Stimulated activated CD4-positive, alpha-beta T cell treated with anti-CD3 and anti-CD28 coated beads, Interleukin-4, amount 100 ng/mL, for 1 hour (primary cell): Measurements from ENCODE around the gene EXD3.

Experiments
- DNase-seq: peaks from one replicate; pipeline ENCODE4 v3.0.0-alpha.2; 2020

The EXD3 gene

GRCh38 chr9:137374131-137374845 lies 48.7 kb downstream of the EXD3 start:
- DNase-seq, result no peak

GRCh38 chr9:137373611-137373980 lies 49.4 kb downstream of the EXD3 start:
- DNase-seq, result no peak

GRCh38 chr9:137372693-137373610 lies 50.0 kb downstream of the EXD3 start:
- no peak for DNase-seq

- no peak for DNase-seq
These were observed 50.9 kb downstream of the EXD3 start for GRCh38 chr9:137371946-137372651.

GRCh38 chr9:137371521-137371941 lies 51.4 kb downstream of the EXD3 start:
- no peak for DNase-seq

- DNase-seq, result no peak
These were observed 52.0 kb downstream of the EXD3 start for GRCh38 chr9:137370865-137371520.

- no peak for DNase-seq
These were observed 52.8 kb downstream of the EXD3 start for GRCh38 chr9:137369911-137370764.

- DNase-seq, result no peak
These were observed 53.7 kb downstream of the EXD3 start for GRCh38 chr9:137369061-137369787.

GRCh38 chr9:137368431-137369035 lies 54.4 kb downstream of the EXD3 start:
- no peak for DNase-seq

GRCh38 chr9:137367506-137368430 lies 55.2 kb downstream of the EXD3 start:
- no peak for DNase-seq

- no peak for DNase-seq
These were observed 56.0 kb downstream of the EXD3 start for GRCh38 chr9:137366891-137367381.

GRCh38 chr9:137366445-137366810 lies 56.5 kb downstream of the EXD3 start:
- DNase-seq, result no peak

- no peak for DNase-seq
These were observed 57.2 kb downstream of the EXD3 start for GRCh38 chr9:137365552-137366444.

GRCh38 chr9:137365056-137365455 lies 57.9 kb downstream of the EXD3 start:
- DNase-seq, result no peak

GRCh38 chr9:137359850-137360249 lies 63.1 kb downstream of the EXD3 start:
- DNase-seq, result no peak

GRCh38 chr9:137358126-137358525 lies 64.8 kb downstream of the EXD3 start:
- no peak for DNase-seq

- no peak for DNase-seq
These were observed 65.8 kb downstream of the EXD3 start for GRCh38 chr9:137357166-137357565.

GRCh38 chr9:137355761-137356365 lies 67.1 kb downstream of the EXD3 start:
- no peak for DNase-seq
